Measurements from ENCODE around the gene PSMG3. TPM values are rescaled to one million over a fixed set of nuclear protein-coding genes. Genes with fewer than 3 reads are reported as not detected.

The PSMG3 gene
- total RNA-seq, 4 donors from 2014 or later, result 36.3 to 42.3 (median 39.5) TPM

DNA sequence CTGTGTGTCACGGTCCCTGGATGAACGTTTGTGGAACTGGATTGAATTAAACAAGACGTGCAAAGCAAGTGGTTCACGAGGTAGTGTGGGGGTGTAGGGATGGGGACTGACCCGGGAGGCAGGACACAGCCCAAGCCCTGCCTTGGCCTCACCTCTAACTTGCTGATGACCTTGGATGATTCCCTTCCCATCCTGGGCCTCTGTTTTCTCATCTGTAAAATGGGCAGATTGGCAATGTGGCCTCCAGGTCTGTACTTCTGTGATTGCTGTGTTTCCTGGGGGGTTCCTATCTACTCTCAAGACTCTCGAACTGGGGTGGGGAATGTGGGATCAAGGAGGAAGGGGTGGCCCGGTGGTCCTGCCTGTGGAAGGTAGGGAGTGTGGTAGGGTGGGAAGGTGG, 6.0 kb upstream of the PSMG3 start:
- H3K36me3 ChIP-seq, result peaks cover 0 to 5% (median 0%) of the 10 kb centered on the region in 3 donors
- no peaks in the 10 kb centered on the region for H3K27me3 ChIP-seq
- TF ChIP-seq POLR2A (IDR thresholded peaks at IDR 0.05), result no peak
- no peak for TF ChIP-seq EP300 (IDR thresholded peaks at IDR 0.05)
- TF ChIP-seq, protein P1, sequence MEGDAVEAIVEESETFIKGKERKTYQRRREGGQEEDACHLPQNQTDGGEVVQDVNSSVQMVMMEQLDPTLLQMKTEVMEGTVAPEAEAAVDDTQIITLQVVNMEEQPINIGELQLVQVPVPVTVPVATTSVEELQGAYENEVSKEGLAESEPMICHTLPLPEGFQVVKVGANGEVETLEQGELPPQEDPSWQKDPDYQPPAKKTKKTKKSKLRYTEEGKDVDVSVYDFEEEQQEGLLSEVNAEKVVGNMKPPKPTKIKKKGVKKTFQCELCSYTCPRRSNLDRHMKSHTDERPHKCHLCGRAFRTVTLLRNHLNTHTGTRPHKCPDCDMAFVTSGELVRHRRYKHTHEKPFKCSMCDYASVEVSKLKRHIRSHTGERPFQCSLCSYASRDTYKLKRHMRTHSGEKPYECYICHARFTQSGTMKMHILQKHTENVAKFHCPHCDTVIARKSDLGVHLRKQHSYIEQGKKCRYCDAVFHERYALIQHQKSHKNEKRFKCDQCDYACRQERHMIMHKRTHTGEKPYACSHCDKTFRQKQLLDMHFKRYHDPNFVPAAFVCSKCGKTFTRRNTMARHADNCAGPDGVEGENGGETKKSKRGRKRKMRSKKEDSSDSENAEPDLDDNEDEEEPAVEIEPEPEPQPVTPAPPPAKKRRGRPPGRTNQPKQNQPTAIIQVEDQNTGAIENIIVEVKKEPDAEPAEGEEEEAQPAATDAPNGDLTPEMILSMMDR (IDR thresholded peaks at IDR 0.05), result no peak
- no peak for DNase-seq (ENCODE audit: low spot score in 2 of 2)
- H3K4me3 ChIP-seq, result no peak overlapping the region
- 85 to 89% methylated on average over 7 of the region's 7 CpGs for WGBS, 2 donors
- no peaks in the 10 kb centered on the region for H3K9me3 ChIP-seq
- no peak overlapping the region for H3K27ac ChIP-seq
- peaks cover 0 to 32% (median 19%) of the 10 kb centered on the region in 4 donors for H3K4me1 ChIP-seq

DNA sequence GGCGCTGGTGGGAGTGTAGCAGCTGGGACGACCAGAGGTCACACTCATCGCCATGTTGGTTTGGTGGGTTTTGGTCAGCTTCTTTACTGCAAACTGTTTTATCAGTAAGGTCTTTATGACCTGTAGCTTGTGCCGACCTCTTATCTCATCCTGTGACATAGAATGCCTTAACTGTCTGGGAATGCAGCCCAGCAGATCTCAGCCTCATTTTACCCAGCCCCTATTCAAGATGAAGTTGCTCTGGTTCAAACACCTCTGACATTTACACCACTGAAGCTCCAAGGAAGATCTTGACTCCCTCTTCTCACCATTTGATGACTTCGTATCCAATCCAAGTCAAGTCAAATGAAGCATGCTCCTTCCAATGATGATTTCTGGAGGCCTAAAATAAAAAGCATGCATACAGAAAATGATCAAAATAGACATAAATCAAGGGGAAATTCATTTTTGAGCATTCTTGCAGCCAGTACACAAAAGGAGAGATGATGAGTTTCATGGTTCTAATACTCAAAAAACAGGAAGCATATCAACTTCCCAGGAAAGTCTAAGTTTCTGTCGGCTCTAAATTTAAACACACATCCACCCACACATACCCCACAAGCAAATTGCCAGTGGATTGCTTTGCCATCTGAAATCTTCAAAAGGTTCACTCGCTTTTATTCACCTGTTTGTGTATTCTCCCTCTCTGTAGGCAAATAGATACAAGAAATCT, 2.4 kb upstream of the PSMG3 start:
- 76 to 83% methylated on average over 7 of the region's 7 CpGs for WGBS, 2 donors
- H3K27ac ChIP-seq, result peak overlapping the region; percentile 72 to 98 (median 94)
- DNase-seq (ENCODE audit: low spot score in 2 of 2), result no peak

DNA sequence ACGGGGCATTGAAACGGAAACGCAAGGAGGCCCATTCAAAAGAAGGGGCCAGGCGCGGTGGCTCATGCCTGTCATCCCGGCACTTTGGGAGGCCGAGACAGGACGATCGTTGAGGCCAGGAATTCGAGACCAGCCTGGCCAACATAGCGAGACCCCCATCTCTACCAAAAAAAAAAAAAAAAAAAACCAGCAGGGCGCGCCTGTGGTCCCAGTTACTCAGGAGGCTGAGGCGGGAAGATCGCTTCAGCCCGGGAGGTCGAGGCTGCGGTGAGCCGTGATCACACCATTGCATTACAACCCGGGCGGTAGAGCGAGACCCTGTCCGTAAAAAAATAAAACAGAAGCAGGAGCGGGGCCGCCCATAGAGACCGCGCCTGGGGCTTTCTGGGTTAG, 396 bp downstream of the PSMG3 start:
- DNase-seq (ENCODE audit: low spot score in 2 of 2), result no peak
- H3K36me3 ChIP-seq, result peaks cover 0 to 36% (median 0%) of the 10 kb centered on the region in 3 donors
- peak overlapping the region; percentile 58 to 89 (median 80) for H3K4me3 ChIP-seq
- WGBS, 2 donors, result 23 to 26% methylated on average over 27 of the region's 27 CpGs
- peaks cover 0 to 56% (median 25%) of the 10 kb centered on the region in 4 donors for H3K4me1 ChIP-seq
- TF ChIP-seq, protein P1 (IDR thresholded peaks at IDR 0.05), result no peak
- TF ChIP-seq POLR2A (IDR thresholded peaks at IDR 0.05) (no peak), EP300 (IDR thresholded peaks at IDR 0.05) (no peak)
- H3K27me3 ChIP-seq, result no peaks in the 10 kb centered on the region
- no peaks in the 10 kb centered on the region for H3K9me3 ChIP-seq
- peak overlapping the region; percentile 72 to 98 (median 94) for H3K27ac ChIP-seq

More for the DNA sequence above, 2.4 kb upstream of the PSMG3 start:
- Histone ChIP-seq H3K9me3 (no peaks in the 10 kb centered on the region), H3K4me3 (no peak overlapping the region), H3K36me3 (peaks cover 0 to 7% (median 0%) of the 10 kb centered on the region in 3 donors), H3K27me3 (no peaks in the 10 kb centered on the region), H3K4me1 (peaks cover 0 to 44% (median 25%) of the 10 kb centered on the region in 4 donors)
- TF ChIP-seq EP300 (IDR thresholded peaks at IDR 0.05), result no peak
- TF ChIP-seq, protein P1 (IDR thresholded peaks at IDR 0.05), result no peak
- no peak for TF ChIP-seq POLR2A (IDR thresholded peaks at IDR 0.05)

DNA sequence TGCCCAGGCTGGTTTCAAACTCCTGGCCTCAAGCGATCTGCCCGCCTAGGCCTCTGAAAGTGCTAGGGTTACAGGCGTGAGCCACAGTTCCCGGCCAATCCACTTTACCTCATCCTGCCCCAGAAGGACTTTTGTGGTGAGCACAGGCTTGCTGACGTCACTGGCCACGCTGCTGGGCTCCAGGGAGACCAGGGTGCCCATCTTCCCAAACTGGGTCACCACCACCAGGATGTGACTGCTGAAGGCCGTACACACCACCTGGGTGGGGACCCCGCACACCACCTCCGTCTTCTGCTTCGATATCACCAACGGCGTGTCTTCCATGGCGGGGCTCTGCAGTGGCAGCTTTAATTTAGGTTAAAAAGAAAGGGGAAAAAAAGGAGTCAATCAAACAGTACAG, 816 bp downstream of the PSMG3 start:
- Histone ChIP-seq H3K36me3 (peaks cover 0 to 36% (median 0%) of the 10 kb centered on the region in 3 donors), H3K27ac (peak overlapping the region in 3 of 4 donors; percentile 94 to 98 (median 95)), H3K4me1 (peaks cover 0 to 59% (median 25%) of the 10 kb centered on the region in 4 donors), H3K27me3 (no peaks in the 10 kb centered on the region), H3K9me3 (no peaks in the 10 kb centered on the region), H3K4me3 (peak overlapping the region in 3 of 4 donors; percentile 75 to 89 (median 85))
- WGBS, 2 donors, result 74 to 83% methylated on average over 11 to 13 of the region's 13 CpGs
- no peak for DNase-seq (ENCODE audit: low spot score in 2 of 2)
- TF ChIP-seq, protein P1 (IDR thresholded peaks at IDR 0.05), result no peak
- no peak for TF ChIP-seq EP300 (IDR thresholded peaks at IDR 0.05)
- no peak for TF ChIP-seq POLR2A (IDR thresholded peaks at IDR 0.05)

DNA sequence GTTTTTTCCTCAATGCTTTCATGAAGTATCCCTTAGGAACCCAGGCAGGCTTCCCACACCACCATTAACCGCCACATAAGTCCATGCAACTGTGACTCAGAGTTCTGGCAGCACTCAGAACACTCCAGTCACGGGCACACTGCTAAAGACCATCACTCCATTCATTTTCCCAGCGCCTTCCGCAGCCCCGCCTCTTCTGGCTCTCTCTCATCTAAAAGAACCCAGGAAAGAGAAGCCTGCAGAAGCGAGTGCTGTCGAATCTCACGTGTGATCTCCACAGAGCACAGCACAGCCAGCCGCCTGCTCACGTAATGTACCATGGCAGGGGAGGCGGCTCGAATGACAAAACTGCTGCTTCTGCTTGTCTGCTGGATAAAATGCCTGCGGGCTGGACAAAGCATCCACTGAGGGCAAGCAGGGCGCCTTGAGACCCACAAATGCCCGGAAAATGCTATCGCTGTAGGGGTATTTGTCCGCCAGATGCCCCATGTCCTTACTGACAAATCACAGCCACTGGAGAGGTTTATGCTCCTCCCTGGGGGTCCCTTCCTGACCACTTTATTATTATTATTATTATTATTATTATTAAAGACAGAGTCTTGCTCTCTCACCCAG, 1.8 kb downstream of the PSMG3 start:
- no peaks in the 10 kb centered on the region for H3K27me3 ChIP-seq
- H3K4me1 ChIP-seq, result peaks cover 0 to 59% (median 25%) of the 10 kb centered on the region in 4 donors
- 83 to 86% methylated on average over 17 of the region's 17 CpGs for WGBS, 2 donors
- peak overlapping the region in 3 of 4 donors; percentile 51 to 95 (median 54) for H3K27ac ChIP-seq
- H3K36me3 ChIP-seq, result peaks cover 0 to 36% (median 0%) of the 10 kb centered on the region in 3 donors
- H3K4me3 ChIP-seq, result no peak overlapping the region
- no peak for DNase-seq (ENCODE audit: low spot score in 2 of 2)
- no peak for TF ChIP-seq EP300 (IDR thresholded peaks at IDR 0.05)
- TF ChIP-seq, protein P1 (IDR thresholded peaks at IDR 0.05), result no peak
- H3K9me3 ChIP-seq, result no peaks in the 10 kb centered on the region
